IMR-90 (cell line): ENCODE results near the gene LRRTM4.
A peak's percentile ranks its signal among the peaks of the same experiment; 100 is the strongest.

Experiments
- BHLHE40 ChIP-seq: fragments of 150-350 bp; IDR thresholded peaks from 2 replicates; pipeline ENCODE4 v1.6.1; 2016; ENCODE audit warnings: mild to moderate bottlenecking, low read depth, low read length
- CEBPB ChIP-seq: IDR thresholded peaks from 2 replicates; pipeline ENCODE4 v1.6.1; 2012; ENCODE audit warnings: low read depth, low read length, improper control_type of control experiment
- FOS ChIP-seq: fragments of 150-350 bp; IDR thresholded peaks from 2 replicates; pipeline ENCODE4 v1.6.1; 2016; ENCODE audit warnings: low read depth, low read length
- MAFK ChIP-seq: IDR thresholded peaks from 2 replicates; pipeline ENCODE4 v1.6.1; 2012; ENCODE audit warnings: low read depth, low read length, improper control_type of control experiment
- POLR2A ChIP-seq: IDR thresholded peaks from 2 replicates; pipeline ENCODE4 v1.6.1; 2012; ENCODE audit warnings: mild to moderate bottlenecking, low read depth, low read length
- RCOR1 ChIP-seq: IDR thresholded peaks from 2 replicates; pipeline ENCODE4 v1.6.1; 2012; ENCODE audit warnings: mild to moderate bottlenecking, low read length, improper control_type of control experiment; ENCODE audit not compliant: insufficient replicate concordance
- RFX5 ChIP-seq: IDR thresholded peaks from 2 replicates; pipeline ENCODE4 v1.8.0; 2012; ENCODE audit warnings: low read depth, mild to moderate bottlenecking, low read length, moderate library complexity
- TF ChIP-seq, protein P1 (sequence below): conservative IDR thresholded peaks from 2 replicates; pipeline ENCODE4 v1.5.1; 2012; ENCODE audit warnings: mild to moderate bottlenecking, low read depth, low read length, improper control_type of control experiment
- TF ChIP-seq, protein P2 (sequence below): fragments of 150-350 bp; IDR thresholded peaks from 2 replicates; pipeline ENCODE4 v1.6.1; 2017; ENCODE audit warnings: mild to moderate bottlenecking, antibody characterized with exemption, low read length, low read depth
- TF ChIP-seq, protein P3 (sequence below): fragments of 150-350 bp; IDR thresholded peaks from 2 replicates; pipeline ENCODE4 v1.6.1; 2016; ENCODE audit warnings: low read depth, mild to moderate bottlenecking, low read length, moderate library complexity, borderline replicate concordance

DNA sequence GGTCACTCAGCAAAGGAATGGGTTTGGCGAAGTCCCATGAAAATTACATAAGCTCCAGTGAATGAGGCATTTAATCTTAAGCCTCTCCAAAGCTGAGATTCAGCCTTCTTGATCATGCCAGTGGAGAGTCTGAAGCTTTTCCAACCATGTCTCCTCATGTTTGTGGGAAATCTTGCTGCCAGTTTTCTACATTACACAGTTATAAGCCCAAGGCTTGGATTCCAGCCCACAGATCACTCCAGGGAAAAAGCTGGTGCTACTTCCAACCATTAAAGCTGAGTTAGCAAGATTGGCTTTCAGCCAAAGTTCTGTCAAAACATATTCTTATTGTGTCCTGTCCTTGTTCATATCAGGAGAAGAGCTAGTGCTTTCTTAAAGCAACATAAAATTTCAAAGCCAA lies 293.8 kb downstream of the LRRTM4 start:
- TF ChIP-seq POLR2A (no peak), BHLHE40 (no peak), RFX5 (no peak), MAFK (0 out of 2 replicates have a peak, but pooled peaks have one; percentile 20), FOS (no peak), CEBPB (no peak), RCOR1 (no peak)
- TF ChIP-seq, protein P1, sequence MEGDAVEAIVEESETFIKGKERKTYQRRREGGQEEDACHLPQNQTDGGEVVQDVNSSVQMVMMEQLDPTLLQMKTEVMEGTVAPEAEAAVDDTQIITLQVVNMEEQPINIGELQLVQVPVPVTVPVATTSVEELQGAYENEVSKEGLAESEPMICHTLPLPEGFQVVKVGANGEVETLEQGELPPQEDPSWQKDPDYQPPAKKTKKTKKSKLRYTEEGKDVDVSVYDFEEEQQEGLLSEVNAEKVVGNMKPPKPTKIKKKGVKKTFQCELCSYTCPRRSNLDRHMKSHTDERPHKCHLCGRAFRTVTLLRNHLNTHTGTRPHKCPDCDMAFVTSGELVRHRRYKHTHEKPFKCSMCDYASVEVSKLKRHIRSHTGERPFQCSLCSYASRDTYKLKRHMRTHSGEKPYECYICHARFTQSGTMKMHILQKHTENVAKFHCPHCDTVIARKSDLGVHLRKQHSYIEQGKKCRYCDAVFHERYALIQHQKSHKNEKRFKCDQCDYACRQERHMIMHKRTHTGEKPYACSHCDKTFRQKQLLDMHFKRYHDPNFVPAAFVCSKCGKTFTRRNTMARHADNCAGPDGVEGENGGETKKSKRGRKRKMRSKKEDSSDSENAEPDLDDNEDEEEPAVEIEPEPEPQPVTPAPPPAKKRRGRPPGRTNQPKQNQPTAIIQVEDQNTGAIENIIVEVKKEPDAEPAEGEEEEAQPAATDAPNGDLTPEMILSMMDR, result no peak
- TF ChIP-seq, protein P2, sequence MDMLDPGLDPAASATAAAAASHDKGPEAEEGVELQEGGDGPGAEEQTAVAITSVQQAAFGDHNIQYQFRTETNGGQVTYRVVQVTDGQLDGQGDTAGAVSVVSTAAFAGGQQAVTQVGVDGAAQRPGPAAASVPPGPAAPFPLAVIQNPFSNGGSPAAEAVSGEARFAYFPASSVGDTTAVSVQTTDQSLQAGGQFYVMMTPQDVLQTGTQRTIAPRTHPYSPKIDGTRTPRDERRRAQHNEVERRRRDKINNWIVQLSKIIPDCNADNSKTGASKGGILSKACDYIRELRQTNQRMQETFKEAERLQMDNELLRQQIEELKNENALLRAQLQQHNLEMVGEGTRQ, result no peak
- TF ChIP-seq, protein P3, sequence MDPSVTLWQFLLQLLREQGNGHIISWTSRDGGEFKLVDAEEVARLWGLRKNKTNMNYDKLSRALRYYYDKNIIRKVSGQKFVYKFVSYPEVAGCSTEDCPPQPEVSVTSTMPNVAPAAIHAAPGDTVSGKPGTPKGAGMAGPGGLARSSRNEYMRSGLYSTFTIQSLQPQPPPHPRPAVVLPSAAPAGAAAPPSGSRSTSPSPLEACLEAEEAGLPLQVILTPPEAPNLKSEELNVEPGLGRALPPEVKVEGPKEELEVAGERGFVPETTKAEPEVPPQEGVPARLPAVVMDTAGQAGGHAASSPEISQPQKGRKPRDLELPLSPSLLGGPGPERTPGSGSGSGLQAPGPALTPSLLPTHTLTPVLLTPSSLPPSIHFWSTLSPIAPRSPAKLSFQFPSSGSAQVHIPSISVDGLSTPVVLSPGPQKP, result no peak
